ENCODE measurements around the gene FARS2. TPM values are rescaled to one million over a fixed set of nuclear protein-coding genes. Genes with fewer than 3 reads are reported as not detected.

The FARS2 gene
- total RNA-seq, 1 experiment from 2014 or later = 13.8 TPM

DNA sequence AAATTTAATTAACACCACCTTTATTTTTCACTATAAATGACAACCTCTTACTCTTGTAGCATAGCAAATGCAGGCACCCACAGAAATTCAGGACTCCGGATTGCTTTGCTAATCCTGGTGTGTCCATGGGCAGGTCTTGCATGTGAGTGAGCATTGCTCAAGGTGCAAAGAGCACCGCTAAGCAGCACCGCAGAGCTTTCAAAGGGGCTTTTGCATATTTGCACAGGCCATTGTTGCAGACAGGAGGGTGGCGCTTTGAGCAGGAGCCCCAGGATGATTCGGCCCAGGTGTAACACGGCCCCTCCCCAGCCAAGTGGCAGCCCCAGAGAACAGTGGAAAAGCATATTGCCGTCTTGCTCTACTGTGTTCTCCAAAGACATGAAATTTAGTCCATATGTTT, 452.2 kb downstream of the FARS2 start:
- BruUV-seq (replicated peaks) = no TSS peak

More for the DNA sequence above, 452.2 kb downstream of the FARS2 start:
- Histone ChIP-seq H3K27ac (ENCODE audit: low read depth, low read length) (no peak overlapping the region), H3K36me3 (ENCODE audit: control insufficient read depth in 1 of 2, insufficient read depth in 2 of 2, low read length in 2 of 2) (no peaks in the 10 kb centered on the region), H4K20me1 (ENCODE audit: insufficient read depth) (no peaks in the 10 kb centered on the region), H3K4me3 (replicated peaks in 1 of 2; ENCODE audit: low read depth in 1 of 2, low read length in 2 of 2) (no peak overlapping the region), H3K9me3 (ENCODE audit: control insufficient read depth in 1 of 2, insufficient read depth in 1 of 2, low read depth in 1 of 2, low read length in 2 of 2) (peaks cover 3 to 7% of the 10 kb centered on the region in 2 experiments; a peak in 1 of 4 replicates), H2AFZ (ENCODE audit: low read depth, low read length, poor library complexity, severe bottlenecking) (no peak overlapping the region), H3K4me2 (ENCODE audit: low read length) (no peak overlapping the region), H3K9me2 (ENCODE audit: insufficient read depth) (no peaks in the 10 kb centered on the region), H3K27me3 (ENCODE audit: insufficient read depth, low read length) (no peaks in the 10 kb centered on the region), H3K4me1 (ENCODE audit: control insufficient read depth in 1 of 2, insufficient read depth in 2 of 2, low read length in 2 of 2) (no peaks in the 10 kb centered on the region), H3K79me2 (ENCODE audit: insufficient read depth, low read length) (no peaks in the 10 kb centered on the region), H3K9ac (ENCODE audit: low read length) (no peak overlapping the region)
- intact Hi-C loops (cut with micrococcal nuclease) = no loop called here
- RAD21 ChIA-PET (ENCODE audit: low non-redundant PET in 1 of 2, low total read pairs in 2 of 2, uncharacterized antibody in 2 of 2, unreplicated experiment in 2 of 2) = no interaction called here
- POLR2A ChIA-PET = no interaction called here
- no peak for ATAC-seq
- DNase-seq (ENCODE audit: low read depth, low spot score) = no peak
- CTCF ChIA-PET = no interaction called here
- no peak for TF ChIP-seq ELF1 (IDR thresholded peaks at IDR 0.05; ENCODE audit: borderline replicate concordance, low read depth)
- TF ChIP-seq SRF (IDR thresholded peaks at IDR 0.05; ENCODE audit: low read depth) = no peak
- TF ChIP-seq SP1 (IDR thresholded peaks at IDR 0.05; ENCODE audit: low read depth) = no peak
- TF ChIP-seq TCF7L2 (IDR thresholded peaks at IDR 0.05; ENCODE audit: borderline replicate concordance, extremely low read depth, insufficient read depth, insufficient read length) = no peak
- TF ChIP-seq CBX3 (IDR thresholded peaks at IDR 0.05; ENCODE audit: low read depth) = no peak
- no peak for TF ChIP-seq POLR2AphosphoS5 (IDR thresholded peaks at IDR 0.05; ENCODE audit: low read depth, low read length)
- TF ChIP-seq POLR2A (IDR thresholded peaks at IDR 0.05; ENCODE audit: borderline replicate concordance, extremely low read depth, insufficient read depth, insufficient read length) = no peak
- TF ChIP-seq EZH2 (IDR thresholded peaks at IDR 0.05) = no peak
- TF ChIP-seq, protein P1, sequence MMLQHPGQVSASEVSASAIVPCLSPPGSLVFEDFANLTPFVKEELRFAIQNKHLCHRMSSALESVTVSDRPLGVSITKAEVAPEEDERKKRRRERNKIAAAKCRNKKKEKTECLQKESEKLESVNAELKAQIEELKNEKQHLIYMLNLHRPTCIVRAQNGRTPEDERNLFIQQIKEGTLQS (IDR thresholded peaks at IDR 0.05) = no peak
- no peak for TF ChIP-seq CEBPB (IDR thresholded peaks at IDR 0.05; ENCODE audit: low read depth)
- TF ChIP-seq EZH2phosphoT487 (IDR thresholded peaks at IDR 0.05; ENCODE audit: borderline replicate concordance) = no peak
- no peak for TF ChIP-seq RAD21 (IDR thresholded peaks at IDR 0.05; ENCODE audit: low read depth)
- TF ChIP-seq ZFX (IDR thresholded peaks at IDR 0.05) = no peak
- TF ChIP-seq, protein P2, sequence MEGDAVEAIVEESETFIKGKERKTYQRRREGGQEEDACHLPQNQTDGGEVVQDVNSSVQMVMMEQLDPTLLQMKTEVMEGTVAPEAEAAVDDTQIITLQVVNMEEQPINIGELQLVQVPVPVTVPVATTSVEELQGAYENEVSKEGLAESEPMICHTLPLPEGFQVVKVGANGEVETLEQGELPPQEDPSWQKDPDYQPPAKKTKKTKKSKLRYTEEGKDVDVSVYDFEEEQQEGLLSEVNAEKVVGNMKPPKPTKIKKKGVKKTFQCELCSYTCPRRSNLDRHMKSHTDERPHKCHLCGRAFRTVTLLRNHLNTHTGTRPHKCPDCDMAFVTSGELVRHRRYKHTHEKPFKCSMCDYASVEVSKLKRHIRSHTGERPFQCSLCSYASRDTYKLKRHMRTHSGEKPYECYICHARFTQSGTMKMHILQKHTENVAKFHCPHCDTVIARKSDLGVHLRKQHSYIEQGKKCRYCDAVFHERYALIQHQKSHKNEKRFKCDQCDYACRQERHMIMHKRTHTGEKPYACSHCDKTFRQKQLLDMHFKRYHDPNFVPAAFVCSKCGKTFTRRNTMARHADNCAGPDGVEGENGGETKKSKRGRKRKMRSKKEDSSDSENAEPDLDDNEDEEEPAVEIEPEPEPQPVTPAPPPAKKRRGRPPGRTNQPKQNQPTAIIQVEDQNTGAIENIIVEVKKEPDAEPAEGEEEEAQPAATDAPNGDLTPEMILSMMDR (IDR thresholded peaks at IDR 0.05 in 2 of 3, conservative IDR thresholded peaks at IDR 0.05 in 1 of 3; ENCODE audit: borderline replicate concordance in 1 of 3, insufficient read depth in 1 of 3, low read depth in 2 of 3, low read length in 2 of 3) = no peak
- no peak for TF ChIP-seq SIN3A (IDR thresholded peaks at IDR 0.05; ENCODE audit: low read depth)
- no peak for TF ChIP-seq YY1 (IDR thresholded peaks at IDR 0.05; ENCODE audit: extremely low read depth, insufficient replicate concordance, low read depth, low read length)

Measured in HCT116 (cell line).